ENCODE data around the gene NAPA. TPM values are rescaled to one million over a fixed set of nuclear protein-coding genes. Genes with fewer than 3 reads are reported as not detected.
A peak's percentile ranks its signal among the peaks of the same experiment; 100 is the strongest.

NAPA gene
- total RNA-seq, 1 experiment from 2014 or later, result 61.3 TPM

DNA sequence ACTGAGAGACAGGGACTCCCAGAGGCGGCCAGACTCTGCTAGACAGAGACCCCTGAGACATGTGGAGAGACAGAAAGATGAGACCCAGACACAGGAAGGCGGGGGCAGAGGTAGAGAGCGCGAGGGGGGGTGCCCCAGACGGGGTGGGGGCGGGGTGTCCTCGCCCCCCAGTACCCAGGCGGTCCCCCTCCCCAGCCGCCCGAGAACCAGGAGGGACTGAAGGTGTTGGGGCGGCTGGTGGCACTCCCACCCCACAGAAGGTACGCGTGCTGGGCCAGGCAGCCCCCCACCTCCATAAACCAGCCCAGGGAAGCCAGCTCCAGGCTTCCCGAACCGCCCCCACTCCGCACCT is 43.5 kb downstream of the NAPA start (continued):
- TF ChIP-seq, protein P1, sequence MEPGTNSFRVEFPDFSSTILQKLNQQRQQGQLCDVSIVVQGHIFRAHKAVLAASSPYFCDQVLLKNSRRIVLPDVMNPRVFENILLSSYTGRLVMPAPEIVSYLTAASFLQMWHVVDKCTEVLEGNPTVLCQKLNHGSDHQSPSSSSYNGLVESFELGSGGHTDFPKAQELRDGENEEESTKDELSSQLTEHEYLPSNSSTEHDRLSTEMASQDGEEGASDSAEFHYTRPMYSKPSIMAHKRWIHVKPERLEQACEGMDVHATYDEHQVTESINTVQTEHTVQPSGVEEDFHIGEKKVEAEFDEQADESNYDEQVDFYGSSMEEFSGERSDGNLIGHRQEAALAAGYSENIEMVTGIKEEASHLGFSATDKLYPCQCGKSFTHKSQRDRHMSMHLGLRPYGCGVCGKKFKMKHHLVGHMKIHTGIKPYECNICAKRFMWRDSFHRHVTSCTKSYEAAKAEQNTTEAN (CRISPR knock-in tag; IDR thresholded peaks at IDR 0.05), result no peak
- TF ChIP-seq, protein P2, sequence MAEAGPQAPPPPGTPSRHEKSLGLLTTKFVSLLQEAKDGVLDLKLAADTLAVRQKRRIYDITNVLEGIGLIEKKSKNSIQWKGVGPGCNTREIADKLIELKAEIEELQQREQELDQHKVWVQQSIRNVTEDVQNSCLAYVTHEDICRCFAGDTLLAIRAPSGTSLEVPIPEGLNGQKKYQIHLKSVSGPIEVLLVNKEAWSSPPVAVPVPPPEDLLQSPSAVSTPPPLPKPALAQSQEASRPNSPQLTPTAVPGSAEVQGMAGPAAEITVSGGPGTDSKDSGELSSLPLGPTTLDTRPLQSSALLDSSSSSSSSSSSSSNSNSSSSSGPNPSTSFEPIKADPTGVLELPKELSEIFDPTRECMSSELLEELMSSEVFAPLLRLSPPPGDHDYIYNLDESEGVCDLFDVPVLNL (CRISPR knock-in tag; IDR thresholded peaks at IDR 0.05; ENCODE audit: borderline replicate concordance, low read depth), result no peak
- TF ChIP-seq, protein P3, sequence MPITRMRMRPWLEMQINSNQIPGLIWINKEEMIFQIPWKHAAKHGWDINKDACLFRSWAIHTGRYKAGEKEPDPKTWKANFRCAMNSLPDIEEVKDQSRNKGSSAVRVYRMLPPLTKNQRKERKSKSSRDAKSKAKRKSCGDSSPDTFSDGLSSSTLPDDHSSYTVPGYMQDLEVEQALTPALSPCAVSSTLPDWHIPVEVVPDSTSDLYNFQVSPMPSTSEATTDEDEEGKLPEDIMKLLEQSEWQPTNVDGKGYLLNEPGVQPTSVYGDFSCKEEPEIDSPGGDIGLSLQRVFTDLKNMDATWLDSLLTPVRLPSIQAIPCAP (CRISPR knock-in tag; IDR thresholded peaks at IDR 0.05), result no peak
- TF ChIP-seq, protein P4, sequence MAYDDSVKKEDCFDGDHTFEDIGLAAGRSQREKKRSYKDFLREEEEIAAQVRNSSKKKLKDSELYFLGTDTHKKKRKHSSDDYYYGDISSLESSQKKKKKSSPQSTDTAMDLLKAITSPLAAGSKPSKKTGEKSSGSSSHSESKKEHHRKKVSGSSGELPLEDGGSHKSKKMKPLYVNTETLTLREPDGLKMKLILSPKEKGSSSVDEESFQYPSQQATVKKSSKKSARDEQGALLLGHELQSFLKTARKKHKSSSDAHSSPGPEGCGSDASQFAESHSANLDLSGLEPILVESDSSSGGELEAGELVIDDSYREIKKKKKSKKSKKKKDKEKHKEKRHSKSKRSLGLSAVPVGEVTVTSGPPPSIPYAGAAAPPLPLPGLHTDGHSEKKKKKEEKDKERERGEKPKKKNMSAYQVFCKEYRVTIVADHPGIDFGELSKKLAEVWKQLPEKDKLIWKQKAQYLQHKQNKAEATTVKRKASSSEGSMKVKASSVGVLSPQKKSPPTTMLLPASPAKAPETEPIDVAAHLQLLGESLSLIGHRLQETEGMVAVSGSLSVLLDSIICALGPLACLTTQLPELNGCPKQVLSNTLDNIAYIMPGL (CRISPR knock-in tag; IDR thresholded peaks at IDR 0.05), result no peak
- TF ChIP-seq ZBTB21 (CRISPR knock-in tag; IDR thresholded peaks at IDR 0.05; ENCODE audit: borderline replicate concordance) (no peak), NFATC4 (CRISPR knock-in tag; IDR thresholded peaks at IDR 0.05) (no peak), TCF7 (CRISPR knock-in tag; IDR thresholded peaks at IDR 0.05; ENCODE audit: low read depth) (no peak)
- TF ChIP-seq, protein P5, sequence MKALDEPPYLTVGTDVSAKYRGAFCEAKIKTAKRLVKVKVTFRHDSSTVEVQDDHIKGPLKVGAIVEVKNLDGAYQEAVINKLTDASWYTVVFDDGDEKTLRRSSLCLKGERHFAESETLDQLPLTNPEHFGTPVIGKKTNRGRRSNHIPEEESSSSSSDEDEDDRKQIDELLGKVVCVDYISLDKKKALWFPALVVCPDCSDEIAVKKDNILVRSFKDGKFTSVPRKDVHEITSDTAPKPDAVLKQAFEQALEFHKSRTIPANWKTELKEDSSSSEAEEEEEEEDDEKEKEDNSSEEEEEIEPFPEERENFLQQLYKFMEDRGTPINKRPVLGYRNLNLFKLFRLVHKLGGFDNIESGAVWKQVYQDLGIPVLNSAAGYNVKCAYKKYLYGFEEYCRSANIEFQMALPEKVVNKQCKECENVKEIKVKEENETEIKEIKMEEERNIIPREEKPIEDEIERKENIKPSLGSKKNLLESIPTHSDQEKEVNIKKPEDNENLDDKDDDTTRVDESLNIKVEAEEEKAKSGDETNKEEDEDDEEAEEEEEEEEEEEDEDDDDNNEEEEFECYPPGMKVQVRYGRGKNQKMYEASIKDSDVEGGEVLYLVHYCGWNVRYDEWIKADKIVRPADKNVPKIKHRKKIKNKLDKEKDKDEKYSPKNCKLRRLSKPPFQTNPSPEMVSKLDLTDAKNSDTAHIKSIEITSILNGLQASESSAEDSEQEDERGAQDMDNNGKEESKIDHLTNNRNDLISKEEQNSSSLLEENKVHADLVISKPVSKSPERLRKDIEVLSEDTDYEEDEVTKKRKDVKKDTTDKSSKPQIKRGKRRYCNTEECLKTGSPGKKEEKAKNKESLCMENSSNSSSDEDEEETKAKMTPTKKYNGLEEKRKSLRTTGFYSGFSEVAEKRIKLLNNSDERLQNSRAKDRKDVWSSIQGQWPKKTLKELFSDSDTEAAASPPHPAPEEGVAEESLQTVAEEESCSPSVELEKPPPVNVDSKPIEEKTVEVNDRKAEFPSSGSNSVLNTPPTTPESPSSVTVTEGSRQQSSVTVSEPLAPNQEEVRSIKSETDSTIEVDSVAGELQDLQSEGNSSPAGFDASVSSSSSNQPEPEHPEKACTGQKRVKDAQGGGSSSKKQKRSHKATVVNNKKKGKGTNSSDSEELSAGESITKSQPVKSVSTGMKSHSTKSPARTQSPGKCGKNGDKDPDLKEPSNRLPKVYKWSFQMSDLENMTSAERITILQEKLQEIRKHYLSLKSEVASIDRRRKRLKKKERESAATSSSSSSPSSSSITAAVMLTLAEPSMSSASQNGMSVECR (CRISPR knock-in tag; IDR thresholded peaks at IDR 0.05; ENCODE audit: borderline replicate concordance), result no peak
- TF ChIP-seq, protein P6, sequence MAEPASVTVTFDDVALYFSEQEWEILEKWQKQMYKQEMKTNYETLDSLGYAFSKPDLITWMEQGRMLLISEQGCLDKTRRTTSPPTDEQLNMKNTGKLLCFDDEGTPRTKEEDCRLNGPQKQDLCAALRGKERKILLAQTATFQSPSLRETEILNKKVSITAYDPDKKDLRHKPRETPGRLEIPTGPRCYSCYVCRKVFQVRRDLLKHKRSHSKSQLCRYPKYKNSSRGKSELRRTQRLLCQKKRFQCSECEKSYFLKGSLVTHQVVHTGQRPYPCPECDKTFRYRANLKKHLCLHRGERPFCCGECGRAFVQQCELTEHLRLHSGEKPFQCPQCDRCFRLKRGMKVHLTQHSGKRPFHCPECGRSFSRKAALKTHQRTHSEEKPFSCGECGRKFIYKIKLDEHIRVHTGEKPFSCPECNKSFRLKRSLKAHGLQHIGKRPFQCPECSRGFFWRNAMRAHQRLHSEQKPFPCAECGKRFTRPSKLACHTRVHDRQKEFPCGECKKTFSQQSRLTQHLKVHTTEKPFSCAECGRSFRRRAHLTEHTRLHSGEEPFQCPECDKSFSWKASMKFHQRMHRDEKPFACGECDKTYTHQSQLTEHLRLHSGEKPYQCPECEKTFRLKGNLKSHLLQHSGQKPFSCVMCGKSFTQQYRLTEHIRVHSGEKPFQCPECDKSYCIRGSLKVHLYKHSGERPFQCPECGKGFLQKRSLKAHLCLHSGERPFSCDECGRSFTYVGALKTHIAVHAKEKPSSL (CRISPR knock-in tag; conservative IDR thresholded peaks at IDR 0.05), result no peak

DNA sequence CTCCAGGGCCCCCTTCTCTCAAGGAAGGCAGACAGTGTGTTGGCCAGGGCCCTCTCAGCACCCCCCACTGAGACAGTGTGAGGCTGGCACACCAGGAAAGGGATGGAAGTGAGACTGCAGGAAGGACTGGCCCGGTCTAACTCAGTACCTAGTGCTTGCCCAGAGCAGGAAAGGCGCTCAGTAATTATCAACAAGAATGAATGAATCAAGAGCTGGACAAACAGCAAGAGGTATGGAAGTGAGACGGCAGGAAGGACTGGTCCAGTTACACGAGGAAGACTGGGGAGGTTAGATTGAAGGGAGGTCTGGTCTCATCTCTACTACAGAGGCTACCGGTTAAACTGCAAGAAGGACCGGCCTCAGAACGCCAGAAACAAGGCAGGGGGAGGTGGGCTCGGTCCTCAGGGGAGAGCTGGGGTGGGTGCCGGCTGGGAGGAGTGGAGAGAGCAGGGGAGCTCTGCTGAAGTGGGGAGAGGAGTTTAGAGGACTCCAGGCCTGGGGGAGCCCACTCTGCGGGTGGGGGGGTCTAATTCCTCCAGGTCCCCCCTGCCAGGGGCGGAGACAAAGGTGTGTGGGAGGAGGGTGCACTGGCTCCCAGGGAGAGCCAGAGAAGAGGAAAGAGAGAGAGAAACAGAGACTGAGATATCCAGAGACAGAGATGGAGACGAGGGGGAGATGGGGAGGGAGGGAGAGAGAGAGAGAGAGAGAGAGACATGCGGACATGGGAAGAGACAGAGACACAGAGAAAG is 44.2 kb downstream of the NAPA start:
- ChIA-PET POLR2A (interaction anchor here (0.6 kb wide), 1 partner anchor 439 kb away, joined by 3 read pairs; no protein-coding TSS in a partner anchor), CTCF (interaction anchor here (0.9 to 2.2 kb wide), 5 partner anchors 13 to 242 kb away, joined by 3 to 16 read pairs (median 5); partner anchors contain the start of genes EHD2 and KPTN)
- Mint-ChIP-seq H3K27ac (no peak overlapping the region), H3K27me3 (ENCODE audit: low read depth) (peaks cover 18% of the 10 kb centered on the region), H3K9me3 (no peaks in the 10 kb centered on the region), H3K4me3 (peak overlapping the region; percentile 84), H3K4me1 (peaks cover 34% of the 10 kb centered on the region), H3K36me3 (no peaks in the 10 kb centered on the region)
- DNase-seq (ENCODE audit: low spot score) (no peak), ATAC-seq (no peak)
- no peak for TF ChIP-seq FOXK1 (CRISPR knock-in tag; IDR thresholded peaks at IDR 0.05)
- no peak for TF ChIP-seq TEAD1 (CRISPR knock-in tag; IDR thresholded peaks at IDR 0.05)
- TF ChIP-seq, protein P7, sequence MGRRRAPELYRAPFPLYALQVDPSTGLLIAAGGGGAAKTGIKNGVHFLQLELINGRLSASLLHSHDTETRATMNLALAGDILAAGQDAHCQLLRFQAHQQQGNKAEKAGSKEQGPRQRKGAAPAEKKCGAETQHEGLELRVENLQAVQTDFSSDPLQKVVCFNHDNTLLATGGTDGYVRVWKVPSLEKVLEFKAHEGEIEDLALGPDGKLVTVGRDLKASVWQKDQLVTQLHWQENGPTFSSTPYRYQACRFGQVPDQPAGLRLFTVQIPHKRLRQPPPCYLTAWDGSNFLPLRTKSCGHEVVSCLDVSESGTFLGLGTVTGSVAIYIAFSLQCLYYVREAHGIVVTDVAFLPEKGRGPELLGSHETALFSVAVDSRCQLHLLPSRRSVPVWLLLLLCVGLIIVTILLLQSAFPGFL (CRISPR knock-in tag; IDR thresholded peaks at IDR 0.05; ENCODE audit: borderline replicate concordance), result no peak
- TF ChIP-seq, protein P8, sequence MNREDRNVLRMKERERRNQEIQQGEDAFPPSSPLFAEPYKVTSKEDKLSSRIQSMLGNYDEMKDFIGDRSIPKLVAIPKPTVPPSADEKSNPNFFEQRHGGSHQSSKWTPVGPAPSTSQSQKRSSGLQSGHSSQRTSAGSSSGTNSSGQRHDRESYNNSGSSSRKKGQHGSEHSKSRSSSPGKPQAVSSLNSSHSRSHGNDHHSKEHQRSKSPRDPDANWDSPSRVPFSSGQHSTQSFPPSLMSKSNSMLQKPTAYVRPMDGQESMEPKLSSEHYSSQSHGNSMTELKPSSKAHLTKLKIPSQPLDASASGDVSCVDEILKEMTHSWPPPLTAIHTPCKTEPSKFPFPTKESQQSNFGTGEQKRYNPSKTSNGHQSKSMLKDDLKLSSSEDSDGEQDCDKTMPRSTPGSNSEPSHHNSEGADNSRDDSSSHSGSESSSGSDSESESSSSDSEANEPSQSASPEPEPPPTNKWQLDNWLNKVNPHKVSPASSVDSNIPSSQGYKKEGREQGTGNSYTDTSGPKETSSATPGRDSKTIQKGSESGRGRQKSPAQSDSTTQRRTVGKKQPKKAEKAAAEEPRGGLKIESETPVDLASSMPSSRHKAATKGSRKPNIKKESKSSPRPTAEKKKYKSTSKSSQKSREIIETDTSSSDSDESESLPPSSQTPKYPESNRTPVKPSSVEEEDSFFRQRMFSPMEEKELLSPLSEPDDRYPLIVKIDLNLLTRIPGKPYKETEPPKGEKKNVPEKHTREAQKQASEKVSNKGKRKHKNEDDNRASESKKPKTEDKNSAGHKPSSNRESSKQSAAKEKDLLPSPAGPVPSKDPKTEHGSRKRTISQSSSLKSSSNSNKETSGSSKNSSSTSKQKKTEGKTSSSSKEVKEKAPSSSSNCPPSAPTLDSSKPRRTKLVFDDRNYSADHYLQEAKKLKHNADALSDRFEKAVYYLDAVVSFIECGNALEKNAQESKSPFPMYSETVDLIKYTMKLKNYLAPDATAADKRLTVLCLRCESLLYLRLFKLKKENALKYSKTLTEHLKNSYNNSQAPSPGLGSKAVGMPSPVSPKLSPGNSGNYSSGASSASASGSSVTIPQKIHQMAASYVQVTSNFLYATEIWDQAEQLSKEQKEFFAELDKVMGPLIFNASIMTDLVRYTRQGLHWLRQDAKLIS (CRISPR knock-in tag; IDR thresholded peaks at IDR 0.05; ENCODE audit: borderline replicate concordance), result no peak
- TF ChIP-seq ESRRA (CRISPR knock-in tag; IDR thresholded peaks at IDR 0.05; ENCODE audit: borderline replicate concordance), result no peak
- TF ChIP-seq ZNF138 (CRISPR knock-in tag; conservative IDR thresholded peaks at IDR 0.05), result no peak
